Measurements from ENCODE around the gene MYG1. TPM values are rescaled to one million over a fixed set of nuclear protein-coding genes. Genes with fewer than 3 reads are reported as not detected.

The MYG1 gene, protein sequence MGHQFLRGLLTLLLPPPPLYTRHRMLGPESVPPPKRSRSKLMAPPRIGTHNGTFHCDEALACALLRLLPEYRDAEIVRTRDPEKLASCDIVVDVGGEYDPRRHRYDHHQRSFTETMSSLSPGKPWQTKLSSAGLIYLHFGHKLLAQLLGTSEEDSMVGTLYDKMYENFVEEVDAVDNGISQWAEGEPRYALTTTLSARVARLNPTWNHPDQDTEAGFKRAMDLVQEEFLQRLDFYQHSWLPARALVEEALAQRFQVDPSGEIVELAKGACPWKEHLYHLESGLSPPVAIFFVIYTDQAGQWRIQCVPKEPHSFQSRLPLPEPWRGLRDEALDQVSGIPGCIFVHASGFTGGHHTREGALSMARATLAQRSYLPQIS
- 10 to 100 TPM; 48.7 to 76.5 TPM for total RNA-seq

DNA sequence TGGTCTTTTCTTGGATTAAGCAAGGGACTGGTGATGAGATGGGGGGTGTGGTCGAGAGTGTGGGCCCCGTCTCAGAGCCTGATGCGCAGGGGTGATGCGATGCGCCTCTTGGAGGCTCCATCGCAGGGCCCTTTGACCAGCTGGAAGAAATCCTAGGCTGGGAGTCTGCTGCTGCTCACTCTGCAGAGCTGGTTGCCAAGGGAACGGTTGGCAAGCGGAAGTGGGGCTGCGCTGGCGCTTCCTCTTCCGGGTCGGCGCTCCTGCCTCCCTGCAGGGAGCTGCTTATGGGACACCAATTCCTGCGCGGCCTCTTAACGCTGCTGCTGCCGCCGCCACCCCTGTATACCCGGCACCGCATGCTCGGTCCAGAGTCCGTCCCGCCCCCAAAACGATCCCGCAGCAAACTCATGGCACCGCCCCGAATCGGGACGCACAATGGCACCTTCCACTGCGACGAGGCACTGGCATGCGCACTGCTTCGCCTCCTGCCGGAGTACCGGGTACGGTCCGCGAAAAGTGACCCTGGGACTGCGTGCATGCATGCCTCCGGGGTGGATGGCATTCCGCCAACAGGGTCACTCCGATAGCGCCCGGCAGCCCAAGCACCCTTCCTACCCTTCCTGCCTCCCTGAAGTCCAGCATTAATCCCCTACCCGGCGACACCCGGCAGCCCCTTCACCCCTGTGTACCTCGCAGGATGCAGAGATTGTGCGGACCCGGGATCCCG is at the start of gene MYG1:
Gene MYG1, plus strand, starts transcription at position 242 of the 727 bp plus-strand sequence. Its CDS starts 43 bp downstream, at position 285.
- Mint-ChIP-seq H3K4me3 (peak within 1 kb of the TSS; percentile 95), H3K36me3 (ENCODE audit: low read depth) (peaks cover 97% of the 10 kb centered on the region)
- peak; percentile 85 for ATAC-seq (replicated peaks)

DNA sequence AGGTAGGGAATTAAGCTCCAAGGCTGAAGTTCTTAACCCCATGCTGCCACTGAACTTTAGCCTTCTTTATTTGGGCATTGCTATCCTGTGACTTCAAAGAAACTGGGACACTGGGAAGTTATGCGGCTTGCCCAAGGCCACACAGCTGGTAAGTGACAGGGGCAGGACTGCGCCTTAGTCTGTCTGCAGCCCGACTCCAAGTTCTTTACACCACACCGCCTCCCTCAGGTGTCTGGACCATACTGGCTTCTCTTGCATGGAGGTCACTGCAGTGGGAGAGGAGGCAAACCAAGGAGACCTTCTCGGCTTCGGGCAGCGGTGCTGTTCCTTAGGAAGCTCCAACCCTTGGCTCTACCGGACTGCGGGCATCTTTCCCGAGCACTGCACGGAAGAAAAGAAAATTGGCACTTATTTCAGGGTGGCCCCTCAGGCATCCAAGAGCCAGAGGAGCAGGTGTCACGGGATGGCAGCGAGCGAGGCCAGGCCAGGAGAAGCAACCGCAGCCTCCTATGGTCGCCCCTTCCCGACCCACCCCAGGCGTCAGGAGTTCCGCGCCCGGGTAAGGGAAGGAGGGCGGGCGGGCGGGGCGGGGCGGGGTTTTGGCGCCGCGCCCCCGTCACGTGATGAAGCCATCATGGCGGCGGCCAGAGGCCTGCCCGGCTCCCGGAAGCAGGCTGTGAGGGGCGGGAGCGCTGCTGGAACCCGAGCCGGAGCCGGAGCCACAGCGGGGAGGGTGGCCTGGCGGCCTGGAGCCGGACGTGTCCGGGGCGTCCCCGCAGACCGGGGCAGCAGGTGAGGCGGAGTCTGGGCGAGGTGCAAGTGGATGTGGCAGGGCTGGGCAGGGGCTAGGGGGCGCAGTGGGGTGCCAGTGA is 47.8 kb upstream of the MYG1 start:
- peaks cover 23% of the 10 kb centered on the region for H3K4me1 Mint-ChIP-seq
- ATAC-seq (replicated peaks), result peak; percentile 89
- H3K36me3 Mint-ChIP-seq (ENCODE audit: low read depth), result peaks cover 32% of the 10 kb centered on the region
- no peaks in the 10 kb centered on the region for H3K9me3 Mint-ChIP-seq
- peak overlapping the region; percentile 93 for H3K27ac Mint-ChIP-seq
- H3K27me3 Mint-ChIP-seq, result no peaks in the 10 kb centered on the region
- peak overlapping the region; percentile 94 for H3K4me3 Mint-ChIP-seq

More for the DNA sequence above, at the start of gene MYG1:
- peaks cover 43% of the 10 kb centered on the region for H3K4me1 Mint-ChIP-seq
- H3K27me3 Mint-ChIP-seq, result no peaks in the 10 kb centered on the region
- peak within 1 kb of the TSS; percentile 93 for H3K27ac Mint-ChIP-seq
- no peaks in the 10 kb centered on the region for H3K9me3 Mint-ChIP-seq

DNA sequence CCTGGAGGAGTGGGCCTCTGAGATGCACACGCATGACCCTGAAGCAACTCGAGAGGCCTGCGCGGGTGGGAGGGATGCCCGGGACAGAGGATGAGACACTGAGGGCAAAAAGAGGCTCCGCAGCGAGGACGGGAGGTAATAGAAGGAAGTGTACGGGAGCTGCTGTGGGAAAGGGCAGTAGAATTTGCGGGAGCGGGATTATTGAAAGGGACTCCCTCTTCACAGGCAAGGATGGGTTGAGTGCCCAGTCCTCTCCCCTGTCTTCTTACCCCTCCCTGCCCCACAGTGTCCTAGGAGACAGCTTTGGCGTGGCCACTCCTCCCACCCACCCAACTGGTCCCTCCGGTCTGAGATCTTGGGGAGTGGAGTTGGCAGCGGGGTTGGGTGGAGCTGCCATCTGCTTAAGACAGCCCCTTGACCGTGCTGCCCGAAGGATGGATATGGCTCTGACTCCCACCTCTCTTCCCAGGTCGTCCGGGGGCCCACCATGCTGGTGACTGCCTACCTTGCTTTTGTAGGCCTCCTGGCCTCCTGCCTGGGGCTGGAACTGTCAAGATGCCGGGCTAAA is 47.1 kb upstream of the MYG1 start:
- Mint-ChIP-seq H3K27me3 (no peaks in the 10 kb centered on the region), H3K4me3 (peak overlapping the region; percentile 94), H3K9me3 (no peaks in the 10 kb centered on the region), H3K36me3 (ENCODE audit: low read depth) (peaks cover 32% of the 10 kb centered on the region), H3K27ac (peak overlapping the region; percentile 93), H3K4me1 (peaks cover 23% of the 10 kb centered on the region)
- peak; percentile 29 for ATAC-seq (replicated peaks)

DNA sequence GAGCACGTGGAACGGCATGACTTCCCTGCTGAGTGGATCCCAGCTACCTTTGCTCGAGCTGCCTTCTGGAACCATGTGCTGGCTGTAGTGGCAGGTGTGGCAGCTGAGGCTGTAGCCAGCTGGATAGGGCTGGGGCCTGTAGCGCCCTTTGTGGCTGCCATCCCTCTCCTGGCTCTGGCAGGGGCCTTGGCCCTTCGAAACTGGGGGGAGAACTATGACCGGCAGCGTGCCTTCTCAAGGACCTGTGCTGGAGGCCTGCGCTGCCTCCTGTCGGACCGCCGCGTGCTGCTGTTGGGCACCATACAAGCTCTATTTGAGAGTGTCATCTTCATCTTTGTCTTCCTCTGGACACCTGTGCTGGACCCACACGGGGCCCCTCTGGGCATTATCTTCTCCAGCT is 46.2 kb upstream of the MYG1 start:
- Mint-ChIP-seq H3K36me3 (ENCODE audit: low read depth) (peaks cover 32% of the 10 kb centered on the region), H3K9me3 (no peaks in the 10 kb centered on the region), H3K4me3 (peak overlapping the region; percentile 94), H3K27me3 (no peaks in the 10 kb centered on the region), H3K27ac (peak overlapping the region; percentile 93), H3K4me1 (peaks cover 23% of the 10 kb centered on the region)
- ATAC-seq (replicated peaks), result no peak

DNA sequence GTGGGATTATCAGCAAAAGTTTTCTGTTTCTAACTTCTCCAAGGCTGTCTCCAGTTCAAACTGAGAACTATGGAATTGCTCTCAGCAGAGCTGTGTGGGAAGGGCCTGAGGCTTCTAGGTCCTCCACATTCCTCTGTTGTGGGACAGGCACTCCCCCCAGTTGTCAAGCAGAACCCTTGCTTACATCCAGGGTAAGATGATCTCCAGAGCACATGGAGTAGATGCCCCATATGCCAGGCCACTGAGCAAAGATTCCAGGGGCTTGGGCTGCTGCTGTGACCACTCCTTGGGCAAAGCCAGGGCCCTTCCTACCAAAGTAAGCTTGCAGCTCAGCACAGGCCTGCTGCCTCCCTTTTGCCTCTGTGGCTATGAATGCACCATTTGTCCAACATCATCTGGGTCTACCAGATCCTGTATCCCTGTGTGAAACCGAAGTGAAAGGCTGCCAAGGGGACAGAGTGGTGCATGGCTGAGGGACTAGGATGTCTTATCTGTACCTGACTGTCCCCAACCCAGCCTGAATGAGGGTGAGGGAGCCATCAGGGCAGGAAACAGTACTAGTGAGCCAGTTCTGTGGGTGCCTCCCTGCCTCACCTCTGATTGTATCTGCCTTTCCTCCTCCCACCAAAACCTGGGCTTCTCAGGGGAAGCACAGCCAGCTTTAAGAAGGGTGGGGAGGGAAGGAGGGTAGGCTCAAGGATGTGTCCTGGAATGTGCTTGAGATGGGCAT is 44.5 kb upstream of the MYG1 start:
- peak overlapping the region; percentile 94 for H3K4me3 Mint-ChIP-seq
- no peak for ATAC-seq (replicated peaks)
- H3K4me1 Mint-ChIP-seq, result peaks cover 30% of the 10 kb centered on the region
- no peaks in the 10 kb centered on the region for H3K9me3 Mint-ChIP-seq
- no peaks in the 10 kb centered on the region for H3K27me3 Mint-ChIP-seq
- peak overlapping the region; percentile 62 for H3K27ac Mint-ChIP-seq
- H3K36me3 Mint-ChIP-seq (ENCODE audit: low read depth), result peaks cover 32% of the 10 kb centered on the region

DNA sequence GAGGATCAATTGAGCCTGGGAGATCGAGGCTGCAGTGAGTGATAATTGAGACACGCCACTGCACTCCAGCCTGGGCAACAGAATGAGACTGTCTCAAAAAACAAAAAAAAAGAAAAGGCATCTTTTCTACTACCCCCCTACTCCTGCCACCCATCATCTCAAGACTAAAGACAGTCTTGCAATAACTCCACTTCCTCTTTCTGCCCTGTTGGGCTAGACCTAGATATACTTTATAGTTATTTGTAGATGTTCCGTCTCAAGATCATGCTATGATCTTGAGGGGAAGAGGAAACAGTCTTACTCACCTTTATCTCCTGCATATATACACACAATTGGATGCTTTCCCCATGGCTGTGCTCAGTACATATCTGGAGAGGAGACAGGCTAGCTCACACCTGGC is 43.5 kb upstream of the MYG1 start:
- Mint-ChIP-seq H3K27me3 (no peaks in the 10 kb centered on the region), H3K9me3 (no peaks in the 10 kb centered on the region), H3K36me3 (ENCODE audit: low read depth) (peaks cover 32% of the 10 kb centered on the region), H3K27ac (peak overlapping the region; percentile 62), H3K4me3 (peak overlapping the region; percentile 94), H3K4me1 (peaks cover 27% of the 10 kb centered on the region)
- no peak for ATAC-seq (replicated peaks)

DNA sequence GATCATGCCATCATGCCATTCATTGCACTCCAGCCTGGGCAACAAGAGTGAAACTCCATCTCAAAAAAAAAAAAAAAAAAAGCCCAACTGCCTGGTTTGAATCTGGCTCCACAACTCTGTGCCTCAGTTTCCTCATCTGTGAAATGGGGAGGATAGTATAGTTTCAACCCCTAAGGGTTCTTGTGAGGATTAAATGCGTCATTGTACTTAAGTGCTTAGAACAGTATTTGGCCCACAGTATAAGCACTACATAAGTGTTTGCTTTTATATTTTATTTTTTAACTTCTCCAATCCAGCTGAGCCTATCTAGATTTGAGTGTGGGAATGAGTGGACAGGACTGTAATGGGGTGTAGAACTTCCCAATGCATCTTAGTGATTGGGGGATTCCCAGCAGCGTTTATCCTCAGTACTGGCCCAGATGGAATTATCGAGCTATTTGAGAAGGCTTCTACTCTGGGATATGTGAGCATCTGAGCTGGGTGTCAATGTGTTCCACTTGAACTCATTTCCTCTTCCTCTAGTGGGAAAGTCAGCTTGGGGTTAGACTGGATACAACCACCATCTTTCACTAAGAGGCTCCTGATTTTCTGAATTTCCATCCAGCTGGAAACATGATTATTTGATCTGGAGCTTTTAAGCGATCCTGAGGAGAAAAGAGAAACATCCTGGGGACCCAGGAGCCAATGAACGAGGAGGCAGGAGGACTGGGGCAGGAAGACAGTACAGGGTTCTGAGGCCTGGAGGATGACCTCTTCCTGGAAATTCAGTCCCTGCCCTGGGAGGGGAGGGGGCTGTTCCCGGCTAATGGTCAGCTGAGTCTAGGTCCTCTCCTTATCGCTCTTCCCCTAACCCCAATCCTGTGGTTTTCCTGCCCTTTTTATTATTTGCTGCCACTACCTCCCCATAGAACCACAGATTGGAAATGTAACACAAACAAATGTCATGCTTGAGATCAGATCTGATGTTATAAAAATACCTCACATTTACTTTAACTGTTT is 40.7 kb upstream of the MYG1 start:
- Mint-ChIP-seq H3K4me1 (peaks cover 15% of the 10 kb centered on the region), H3K27ac (peak overlapping the region; percentile 90), H3K4me3 (peak overlapping the region; percentile 31), H3K9me3 (no peaks in the 10 kb centered on the region), H3K27me3 (no peaks in the 10 kb centered on the region), H3K36me3 (ENCODE audit: low read depth) (peaks cover 13% of the 10 kb centered on the region)
- no peak for ATAC-seq (replicated peaks)

DNA sequence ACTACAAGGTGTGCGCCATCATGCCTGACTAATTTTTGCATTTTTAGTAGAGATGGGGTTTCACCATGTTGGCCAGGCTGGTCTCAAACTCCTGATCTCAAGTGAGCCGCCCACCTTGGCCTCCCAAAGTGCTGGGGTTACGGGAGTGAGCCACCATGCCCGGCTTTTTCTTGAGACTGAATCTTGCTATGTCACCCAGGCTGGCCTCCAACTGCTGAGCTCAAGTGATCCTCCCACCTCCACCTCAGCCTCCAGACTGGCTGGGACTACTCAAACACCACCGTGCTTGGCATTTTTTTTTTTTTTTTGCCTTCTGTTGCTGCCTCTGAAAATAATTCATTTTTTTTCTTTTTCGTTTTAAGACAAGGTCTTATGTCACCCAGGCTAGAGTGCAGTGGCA is 39.6 kb upstream of the MYG1 start:
- Mint-ChIP-seq H3K9me3 (no peaks in the 10 kb centered on the region), H3K27ac (no peak overlapping the region), H3K4me3 (no peak overlapping the region), H3K27me3 (no peaks in the 10 kb centered on the region), H3K36me3 (ENCODE audit: low read depth) (peaks cover 2% of the 10 kb centered on the region), H3K4me1 (peaks cover 13% of the 10 kb centered on the region)
- ATAC-seq (replicated peaks), result no peak

DNA sequence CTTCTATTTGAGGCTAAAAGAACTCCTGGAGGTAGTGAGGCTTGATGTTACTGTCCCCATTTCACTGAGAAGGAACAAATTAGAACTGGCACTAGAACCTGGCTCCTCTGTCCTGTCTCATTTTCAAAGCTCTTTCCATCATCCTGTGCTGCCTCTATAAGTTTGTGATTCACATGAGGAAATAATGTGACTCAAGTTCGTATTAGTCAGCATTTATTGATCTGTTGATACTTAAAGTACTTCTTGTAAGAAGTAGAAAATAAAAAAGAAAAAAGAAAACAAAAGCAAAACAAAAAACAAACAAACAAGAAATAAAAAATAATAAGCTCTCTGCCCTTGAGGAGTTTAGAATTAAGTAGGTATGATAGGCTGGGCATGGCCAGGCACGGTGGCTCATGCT is 33.7 kb upstream of the MYG1 start:
- H3K27ac Mint-ChIP-seq, result no peak overlapping the region
- peaks cover 13% of the 10 kb centered on the region for H3K4me1 Mint-ChIP-seq
- H3K4me3 Mint-ChIP-seq, result no peak overlapping the region
- no peak for ATAC-seq (replicated peaks)
- no peaks in the 10 kb centered on the region for H3K27me3 Mint-ChIP-seq
- H3K9me3 Mint-ChIP-seq, result no peaks in the 10 kb centered on the region
- H3K36me3 Mint-ChIP-seq (ENCODE audit: low read depth), result peaks cover 33% of the 10 kb centered on the region

DNA sequence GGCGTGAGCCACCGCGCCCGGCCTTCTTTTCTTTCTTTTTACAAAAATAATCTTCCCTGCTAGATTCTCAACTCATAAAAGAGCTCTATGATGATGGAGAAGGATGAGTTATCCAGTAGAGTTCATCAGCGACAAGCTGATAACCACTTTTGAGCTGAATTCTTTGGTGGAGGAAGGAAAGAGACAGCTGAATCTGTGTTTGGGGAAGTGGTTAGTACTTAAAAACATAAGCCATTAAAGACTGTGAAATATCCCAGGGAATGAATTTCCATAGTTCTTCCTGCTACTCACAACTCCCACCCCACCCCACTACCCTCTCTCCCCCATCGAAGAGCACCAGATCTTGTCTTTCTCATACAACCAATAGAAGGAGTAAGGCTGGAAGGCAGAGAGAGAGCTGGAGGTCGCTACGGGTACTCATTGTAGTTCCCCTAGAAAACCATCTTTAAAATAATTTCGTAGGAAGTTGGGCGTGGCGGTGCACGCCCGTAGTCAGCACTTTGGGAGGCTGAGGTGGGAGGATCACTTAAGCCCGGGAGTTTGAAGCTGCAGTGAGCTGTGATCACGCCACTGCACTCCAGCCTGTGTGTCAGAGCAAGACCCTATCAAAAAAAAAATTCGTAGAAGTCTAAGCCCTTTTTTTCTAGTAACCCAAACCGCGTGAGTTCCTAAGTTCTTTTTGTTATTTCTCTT is 32.0 kb upstream of the MYG1 start:
- Mint-ChIP-seq H3K9me3 (no peaks in the 10 kb centered on the region), H3K36me3 (ENCODE audit: low read depth) (peaks cover 49% of the 10 kb centered on the region), H3K27me3 (no peaks in the 10 kb centered on the region), H3K27ac (peak overlapping the region; percentile 95), H3K4me1 (peaks cover 19% of the 10 kb centered on the region), H3K4me3 (peak overlapping the region; percentile 99)
- ATAC-seq (replicated peaks), result peak; percentile 69

DNA sequence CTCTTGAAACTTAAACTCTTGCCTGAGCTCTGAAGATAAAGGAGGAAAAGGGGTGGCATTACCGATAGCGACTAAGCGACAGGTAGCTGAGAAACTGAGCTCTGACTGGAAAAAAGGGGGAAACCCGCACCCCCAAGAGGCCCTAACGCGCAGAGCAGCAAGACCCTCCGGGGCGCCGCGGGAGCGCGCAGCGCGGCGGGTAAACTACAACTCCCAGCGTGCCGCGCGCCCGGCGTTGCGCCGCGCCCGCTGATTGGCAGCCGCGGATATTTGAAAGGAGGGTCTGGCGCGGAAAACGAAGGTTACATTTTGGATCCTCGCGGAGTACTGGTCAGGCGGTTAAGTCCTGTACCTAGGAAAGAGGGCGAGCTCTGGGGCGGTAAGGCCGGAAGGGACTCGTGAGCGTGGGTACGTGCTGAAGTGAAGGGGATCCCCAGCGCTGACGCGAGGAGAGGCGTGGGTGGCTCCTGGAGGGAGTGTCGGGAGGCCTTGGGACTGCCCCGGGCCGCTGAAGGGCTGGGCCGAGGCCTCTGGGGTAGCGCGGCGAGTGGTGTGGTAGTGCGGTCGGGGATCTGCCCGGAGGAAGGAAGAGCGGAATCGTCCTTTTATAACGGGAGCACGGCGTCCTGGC is 31.4 kb upstream of the MYG1 start, which contains the start of gene ESPL1:
Gene ESPL1, plus strand, starts transcription at position 301 of the 631 bp plus-strand sequence. CDS start 468 bp downstream, outside the sequence.
- Mint-ChIP-seq H3K4me3 (peak within 1 kb of the TSS; percentile 99), H3K27ac (peak within 1 kb of the TSS; percentile 95), H3K36me3 (ENCODE audit: low read depth) (peaks cover 53% of the 10 kb centered on the region), H3K9me3 (no peaks in the 10 kb centered on the region), H3K4me1 (peaks cover 19% of the 10 kb centered on the region), H3K27me3 (no peaks in the 10 kb centered on the region)
- ATAC-seq (replicated peaks), result peak; percentile 91

Measured in activated T-helper 17 cell treated with anti-CD3 and anti-CD28 coated beads, Interleukin-2, amount 50 U/mL, for 72 hours (primary cell).